LHCN-M2 (cell line): ENCODE data around the gene HOXA7. TPM values are rescaled to one million over a fixed set of nuclear protein-coding genes. Genes with fewer than 3 reads are reported as not detected.
A peak's percentile ranks its signal among the peaks of the same experiment; 100 is the strongest.

ENCODE experiments used
- DNase-seq: peaks from one replicate; pipeline ENCODE4 v3.0.0-alpha.2; 2012; ENCODE audit warnings: low read depth
- total RNA-seq: library from RNA; depleted of rRNA; stranded (reverse); fragments of >200 nt; gene quantifications from 2 replicates; pipeline ENCODE4 v1.2.3, GENCODE V29; 2014

HOXA7 gene
- total RNA-seq, 1 experiment from 2014 or later = 8.3 TPM

- DNase-seq = peak; percentile 97
These were observed 22.1 kb downstream of the HOXA7 start for GRCh38 chr7:27134392-27134791.

- DNase-seq = no peak
These were observed 22.9 kb downstream of the HOXA7 start for GRCh38 chr7:27133409-27134231.

- no peak for DNase-seq
These were observed 23.5 kb downstream of the HOXA7 start for GRCh38 chr7:27132978-27133377.

- DNase-seq = no peak
These were observed 24.3 kb downstream of the HOXA7 start for GRCh38 chr7:27132214-27132613.

- DNase-seq = no peak
These were observed 25.1 kb downstream of the HOXA7 start for GRCh38 chr7:27131390-27131819.

GRCh38 chr7:27130540-27131389 lies 25.7 kb downstream of the HOXA7 start, which contains the start of gene HOXA4:
Gene HOXA4, minus strand, starts transcription at chr7:27130757. Its CDS starts 24 bp downstream, at chr7:27130733.
- DNase-seq = peak; percentile 95

GRCh38 chr7:27129729-27130539 lies 26.5 kb downstream of the HOXA7 start:
- DNase-seq = peak; percentile 74

- DNase-seq = no peak
These were observed 27.4 kb downstream of the HOXA7 start for GRCh38 chr7:27128776-27129728.

- DNase-seq = peak; percentile 76
These were observed 28.4 kb downstream of the HOXA7 start for GRCh38 chr7:27128034-27128433.

GRCh38 chr7:27126596-27127327 lies 29.7 kb downstream of the HOXA7 start:
- no peak for DNase-seq

GRCh38 chr7:27125986-27126394 lies 30.5 kb downstream of the HOXA7 start:
- no peak for DNase-seq

- DNase-seq = no peak
These were observed 31.4 kb downstream of the HOXA7 start for GRCh38 chr7:27124902-27125689.

- DNase-seq = no peak
These were observed 32.2 kb downstream of the HOXA7 start for GRCh38 chr7:27124096-27124901.

- no peak for DNase-seq
These were observed 32.9 kb downstream of the HOXA7 start for GRCh38 chr7:27123477-27124053.

- no peak for DNase-seq
These were observed 33.4 kb downstream of the HOXA7 start for GRCh38 chr7:27123007-27123476.

GRCh38 chr7:27122077-27122910 lies 34.2 kb downstream of the HOXA7 start:
- DNase-seq = no peak

GRCh38 chr7:27121684-27122076 lies 34.8 kb downstream of the HOXA7 start:
- DNase-seq = no peak
